GM06990 (cell line): ENCODE results near the gene ASB18.

Experiments
- DNase-seq: peaks from one replicate; pipeline ENCODE4 v3.0.0-alpha.2; 2011; ENCODE audit not compliant: insufficient read length; ENCODE audit errors: extremely low read depth
- H3K27me3 ChIP-seq: replicated peaks from 2 replicates; pipeline ENCODE4 v1.6.0; 2011; ENCODE audit warnings: low read length; ENCODE audit not compliant: control insufficient read depth, insufficient read depth
- H3K36me3 ChIP-seq: 2 replicates; pipeline ENCODE4 v1.5.1; 2011; ENCODE audit warnings: low read length; ENCODE audit not compliant: control insufficient read depth, insufficient read depth
- H3K4me3 ChIP-seq: replicated peaks from 2 replicates; pipeline ENCODE4 v1.5.1; 2011; ENCODE audit warnings: low read depth, mild to moderate bottlenecking, control low read depth, low read length
- TF ChIP-seq, protein P1 (sequence below): IDR thresholded peaks from 2 replicates; pipeline ENCODE4 v1.5.1; 2011; ENCODE audit warnings: low read length, control low read depth, mild to moderate bottlenecking, inconsistent platforms; ENCODE audit not compliant: insufficient read depth, poor library complexity, severe bottlenecking

The ASB18 gene, protein sequence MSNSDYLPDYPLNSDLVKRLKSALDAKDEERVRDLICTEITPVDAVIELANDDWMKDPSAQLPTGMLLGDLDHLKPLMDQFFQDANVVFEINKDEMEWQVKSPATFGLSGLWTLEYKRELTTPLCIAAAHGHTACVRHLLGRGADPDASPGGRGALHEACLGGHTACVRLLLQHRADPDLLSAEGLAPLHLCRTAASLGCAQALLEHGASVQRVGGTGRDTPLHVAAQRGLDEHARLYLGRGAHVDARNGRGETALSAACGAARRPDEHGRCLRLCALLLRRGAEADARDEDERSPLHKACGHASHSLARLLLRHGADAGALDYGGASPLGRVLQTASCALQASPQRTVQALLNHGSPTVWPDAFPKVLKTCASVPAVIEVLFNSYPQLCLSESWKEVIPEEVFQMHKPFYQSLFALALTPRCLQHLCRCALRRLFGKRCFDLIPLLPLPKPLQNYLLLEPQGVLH

DNA sequence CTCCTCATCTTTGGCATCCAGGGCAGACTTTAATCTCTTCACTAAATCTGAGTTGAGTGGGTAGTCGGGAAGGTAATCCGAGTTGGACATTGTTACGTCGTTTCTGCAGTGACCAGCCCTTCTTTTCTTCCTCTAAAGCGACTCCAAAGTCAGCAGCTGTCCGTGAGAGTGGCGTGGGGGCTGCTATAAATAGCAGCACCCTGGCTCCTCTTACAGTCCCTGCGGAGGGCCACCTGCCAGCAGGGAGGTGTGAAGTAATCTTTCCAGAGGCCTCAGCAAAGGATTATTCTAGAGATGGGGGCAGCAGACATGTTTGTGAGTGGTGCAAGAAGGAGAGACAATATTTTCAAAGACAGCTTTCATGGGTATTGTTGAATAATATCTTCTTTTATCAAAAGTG, at the start of gene ASB18:
Gene ASB18 (minus strand): TSS at position 151 of the 400 bp plus-strand sequence. CDS start 61 bp downstream, at position 90.
- no peak for DNase-seq
- H3K4me3 ChIP-seq: no peak within 1 kb of the TSS
- no peaks in the 10 kb centered on the region for H3K36me3 ChIP-seq
- TF ChIP-seq, protein P1, sequence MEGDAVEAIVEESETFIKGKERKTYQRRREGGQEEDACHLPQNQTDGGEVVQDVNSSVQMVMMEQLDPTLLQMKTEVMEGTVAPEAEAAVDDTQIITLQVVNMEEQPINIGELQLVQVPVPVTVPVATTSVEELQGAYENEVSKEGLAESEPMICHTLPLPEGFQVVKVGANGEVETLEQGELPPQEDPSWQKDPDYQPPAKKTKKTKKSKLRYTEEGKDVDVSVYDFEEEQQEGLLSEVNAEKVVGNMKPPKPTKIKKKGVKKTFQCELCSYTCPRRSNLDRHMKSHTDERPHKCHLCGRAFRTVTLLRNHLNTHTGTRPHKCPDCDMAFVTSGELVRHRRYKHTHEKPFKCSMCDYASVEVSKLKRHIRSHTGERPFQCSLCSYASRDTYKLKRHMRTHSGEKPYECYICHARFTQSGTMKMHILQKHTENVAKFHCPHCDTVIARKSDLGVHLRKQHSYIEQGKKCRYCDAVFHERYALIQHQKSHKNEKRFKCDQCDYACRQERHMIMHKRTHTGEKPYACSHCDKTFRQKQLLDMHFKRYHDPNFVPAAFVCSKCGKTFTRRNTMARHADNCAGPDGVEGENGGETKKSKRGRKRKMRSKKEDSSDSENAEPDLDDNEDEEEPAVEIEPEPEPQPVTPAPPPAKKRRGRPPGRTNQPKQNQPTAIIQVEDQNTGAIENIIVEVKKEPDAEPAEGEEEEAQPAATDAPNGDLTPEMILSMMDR: no peak
- H3K27me3 ChIP-seq: no peaks in the 10 kb centered on the region

DNA sequence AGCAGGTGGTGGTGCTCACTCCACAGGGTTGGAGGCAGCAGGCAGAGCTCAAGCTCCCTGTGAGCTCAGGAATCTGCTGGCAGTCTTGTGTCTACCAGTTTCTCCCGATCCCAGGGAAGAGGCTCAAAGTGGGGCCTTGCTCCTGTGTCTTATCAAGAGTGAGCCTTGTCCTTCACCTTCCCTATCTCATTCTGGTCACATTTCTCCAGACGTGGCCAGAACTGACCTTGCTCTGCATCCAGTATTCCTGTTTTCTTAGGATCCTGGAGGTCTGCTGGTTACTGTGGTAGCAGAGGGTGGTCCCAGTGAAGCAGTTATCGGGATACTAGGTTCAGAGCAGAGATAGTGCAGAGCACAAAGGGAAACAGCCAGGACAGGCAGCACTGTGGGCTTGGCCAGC, 47.1 kb upstream of the ASB18 start:
- no peak for DNase-seq
- Histone ChIP-seq H3K27me3 (no peaks in the 10 kb centered on the region; the same call in 1 of the 2 replicates), H3K36me3 (no peaks in the 10 kb centered on the region), H3K4me3 (no peak overlapping the region)
- TF ChIP-seq, protein P1: no peak

- no peak overlapping the region for H3K4me3 ChIP-seq
- no peak for DNase-seq
- no peaks in the 10 kb centered on the region for H3K36me3 ChIP-seq
- no peaks in the 10 kb centered on the region; the same call in 1 of the 2 replicates for H3K27me3 ChIP-seq
- TF ChIP-seq, protein P1: peak; percentile 65
Measured at GRCh38 chr2:236309669-236310029, 45.4 kb upstream of the ASB18 start.

DNA sequence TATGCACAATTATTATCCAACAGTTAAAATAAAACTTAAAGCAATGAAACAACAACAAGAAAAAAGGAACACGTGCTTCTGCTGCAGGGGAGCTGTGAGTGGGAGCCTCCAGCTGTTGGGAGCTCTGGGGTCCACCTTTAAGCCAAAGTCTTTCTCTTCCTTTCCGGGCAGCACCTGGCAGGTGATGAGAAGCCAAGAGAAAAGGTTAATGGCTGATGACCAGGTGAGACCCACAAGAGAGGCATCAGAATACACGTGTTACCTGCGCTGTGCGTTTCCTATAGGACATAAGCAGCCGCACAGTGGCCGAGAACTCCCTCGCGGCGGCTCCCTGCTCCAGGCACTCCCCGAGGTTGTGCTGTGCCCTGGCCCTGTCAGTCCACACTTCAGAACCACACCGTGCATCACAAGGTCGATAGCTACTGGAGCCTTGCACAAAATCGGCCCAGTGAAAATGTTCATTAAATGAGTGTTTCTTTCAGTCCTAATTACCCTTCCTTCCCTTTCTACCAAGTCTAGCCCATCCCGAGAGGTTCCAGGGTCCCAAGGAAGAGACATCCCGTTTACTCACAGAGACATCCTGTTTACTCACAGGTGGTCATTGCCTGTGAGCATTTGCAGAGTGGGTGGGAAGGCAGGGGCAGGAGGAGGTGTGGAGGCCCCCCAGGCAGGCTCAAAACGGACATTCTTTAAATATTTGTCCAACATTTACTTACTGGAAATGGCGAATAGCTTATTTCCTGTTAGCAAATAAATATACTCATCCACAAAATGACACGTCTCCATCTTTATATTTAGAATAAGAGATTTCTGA, 44.9 kb upstream of the ASB18 start:
- H3K4me3 ChIP-seq: no peak overlapping the region
- DNase-seq: no peak
- H3K36me3 ChIP-seq: no peaks in the 10 kb centered on the region
- TF ChIP-seq, protein P1: no peak
- no peaks in the 10 kb centered on the region; the same call in 1 of the 2 replicates for H3K27me3 ChIP-seq

- Histone ChIP-seq H3K4me3 (no peak overlapping the region), H3K36me3 (no peaks in the 10 kb centered on the region), H3K27me3 (no peaks in the 10 kb centered on the region; the same call in 1 of the 2 replicates)
- DNase-seq: no peak
- TF ChIP-seq, protein P1: no peak
Measured at GRCh38 chr2:236307641-236308040, 43.4 kb upstream of the ASB18 start.
